HG03045 (cell line): Measurements from ENCODE around the gene TP63.

Experiments
- ATAC-seq: cut with Tn5 transposase; IDR thresholded peaks from one replicate; pipeline ENCODE4 v1.9.1; 2021; ENCODE audit warnings: mild to moderate bottlenecking, moderate library complexity; ENCODE audit not compliant: unreplicated experiment

TP63 gene

GRCh38 chr3:189902230-189903186 lies 271.3 kb downstream of the TP63 start:
- no peak for ATAC-seq

DNA sequence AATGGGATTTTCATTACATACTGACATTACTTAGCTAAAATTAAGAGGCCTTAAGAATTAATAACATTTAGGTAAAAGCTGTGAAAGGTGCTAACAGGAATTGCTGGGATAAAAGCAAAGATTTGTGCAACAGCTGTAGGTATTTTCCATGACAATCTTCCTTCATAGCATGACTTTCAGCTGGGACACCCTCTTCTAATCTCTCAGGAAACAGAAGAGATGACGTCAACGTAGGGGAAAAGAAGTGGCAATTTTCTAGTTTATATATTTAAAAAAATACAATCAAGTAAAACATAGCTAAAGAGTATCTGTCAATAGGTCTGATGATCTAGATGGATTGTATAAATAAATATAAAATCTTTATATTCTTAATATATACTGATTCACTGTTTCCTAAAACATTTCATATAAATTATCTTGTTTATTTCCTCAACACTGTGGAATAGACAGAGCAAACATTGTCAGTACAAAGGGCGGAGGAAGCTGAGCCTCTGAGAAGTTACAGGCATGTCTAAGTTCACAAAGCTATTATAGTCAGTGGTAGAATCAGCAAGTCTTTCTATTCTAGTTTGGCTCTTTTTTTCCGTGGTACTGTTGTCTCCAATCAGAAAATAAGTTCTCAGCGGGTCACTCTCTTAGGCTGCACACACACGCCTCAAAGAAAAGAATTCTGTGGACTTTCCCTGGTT lies 272.5 kb downstream of the TP63 start:
- no peak for ATAC-seq

DNA sequence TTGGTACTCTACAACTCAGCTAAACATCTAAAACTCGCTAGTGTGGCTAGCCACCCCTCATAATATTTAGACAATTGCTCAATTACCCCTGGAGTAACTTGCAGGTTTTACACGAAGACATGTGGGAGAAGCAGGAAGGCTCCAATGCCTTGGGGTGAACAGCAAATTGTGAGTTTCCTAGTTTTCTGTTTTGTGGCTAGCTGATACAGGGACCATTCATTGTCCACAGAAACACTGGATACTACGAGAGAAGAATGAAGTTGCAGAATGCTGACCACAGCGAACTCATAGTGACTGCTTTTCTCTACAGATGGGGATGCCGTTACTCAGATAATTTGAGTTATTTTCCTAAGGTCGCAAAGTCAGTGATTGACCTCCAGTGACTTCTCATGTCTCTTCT lies 276.6 kb downstream of the TP63 start:
- no peak for ATAC-seq

- no peak for ATAC-seq
Measured at GRCh38 chr3:189908646-189909045, 277.5 kb downstream of the TP63 start.

- ATAC-seq, result no peak
Measured at GRCh38 chr3:189909139-189909538, 277.9 kb downstream of the TP63 start.

- no peak for ATAC-seq
Measured at GRCh38 chr3:189909573-189909972, 278.4 kb downstream of the TP63 start.

GRCh38 chr3:189911001-189911400 lies 279.8 kb downstream of the TP63 start:
- no peak for ATAC-seq

- ATAC-seq, result no peak
Measured at GRCh38 chr3:189914799-189915198, 283.6 kb downstream of the TP63 start.

- no peak for ATAC-seq
Measured at GRCh38 chr3:189921770-189922169, 290.6 kb downstream of the TP63 start.

DNA sequence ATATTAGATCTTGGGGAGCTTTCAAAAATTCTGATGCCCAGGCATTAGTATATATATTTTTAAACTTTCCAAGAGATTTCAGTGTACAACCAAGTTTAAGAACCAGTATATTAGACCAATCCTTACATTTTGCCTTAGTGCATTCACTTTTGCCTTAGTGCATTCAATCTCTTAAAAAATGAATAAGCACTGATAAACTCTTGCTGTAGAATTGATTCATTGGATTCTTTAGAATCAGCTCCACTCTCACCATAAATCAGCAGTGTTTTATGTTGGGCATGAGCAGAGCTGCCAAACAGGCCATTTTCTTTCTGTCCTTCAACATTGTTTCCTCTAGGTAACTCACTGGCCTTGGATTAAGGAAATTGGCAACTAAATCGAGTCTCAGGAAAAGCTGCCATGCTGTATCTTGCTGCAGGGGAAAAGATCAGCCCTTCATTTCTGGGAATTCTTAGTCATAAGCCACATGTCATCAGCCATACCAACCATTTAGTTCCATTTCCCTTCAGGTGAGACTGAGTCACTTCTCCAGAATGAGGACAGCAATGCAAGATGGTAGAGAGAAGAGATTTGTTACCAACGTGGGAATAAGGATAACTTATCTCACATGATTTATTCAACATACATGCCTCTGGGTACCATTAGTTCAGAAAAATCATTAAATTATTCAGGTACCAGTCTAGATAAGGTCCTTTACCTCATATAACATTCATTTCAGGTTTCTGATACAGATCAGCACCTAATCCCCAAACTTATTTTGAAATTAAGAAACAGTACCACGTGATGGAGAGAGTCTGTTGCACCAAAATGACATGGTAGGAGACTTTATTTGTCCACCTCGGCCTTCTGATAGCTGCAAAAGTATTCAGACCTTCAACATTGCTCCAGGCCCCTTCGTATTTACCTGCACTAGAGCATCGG lies 297.0 kb downstream of the TP63 start:
- ATAC-seq, result no peak

GRCh38 chr3:189936201-189936945 lies 305.2 kb downstream of the TP63 start:
- no peak for ATAC-seq

DNA sequence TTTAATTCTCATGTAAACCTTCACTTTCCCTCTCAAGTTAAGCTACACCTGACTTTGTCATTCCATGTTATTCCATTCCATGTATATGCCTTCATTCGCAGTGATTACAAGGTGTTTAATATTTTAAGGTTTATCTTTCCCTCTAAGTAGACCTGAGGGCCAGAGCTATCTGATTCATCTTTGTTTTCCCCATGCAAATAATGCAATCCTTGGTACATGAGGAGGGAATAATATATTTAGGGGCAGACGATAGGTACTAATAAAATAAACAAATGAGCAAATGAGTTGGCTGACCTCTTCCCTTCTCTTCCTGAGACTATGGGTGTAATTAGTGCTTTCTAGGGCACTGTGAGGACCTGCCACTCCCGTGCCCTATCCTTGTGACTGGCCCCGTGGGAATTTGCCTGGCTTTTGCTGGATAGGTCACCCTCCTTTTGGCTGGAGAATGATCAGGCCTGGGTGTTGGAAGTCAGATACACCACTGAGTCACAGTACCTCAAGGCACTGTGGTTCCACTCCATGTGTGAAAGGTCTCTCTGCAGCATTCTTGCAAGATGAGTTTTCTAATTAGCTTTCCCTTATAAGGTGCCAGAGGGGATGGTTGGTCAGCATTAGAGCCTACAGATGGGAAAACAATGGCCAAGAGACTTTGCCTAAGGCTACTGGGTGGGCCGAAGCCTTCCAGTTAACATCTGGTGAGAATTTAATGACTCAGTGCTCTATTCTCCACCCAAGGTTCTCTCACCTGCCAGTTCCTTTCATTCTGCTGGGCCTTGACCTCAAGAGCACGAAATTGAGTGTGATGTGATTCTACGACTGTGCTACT lies 306.3 kb downstream of the TP63 start:
- ATAC-seq, result no peak

DNA sequence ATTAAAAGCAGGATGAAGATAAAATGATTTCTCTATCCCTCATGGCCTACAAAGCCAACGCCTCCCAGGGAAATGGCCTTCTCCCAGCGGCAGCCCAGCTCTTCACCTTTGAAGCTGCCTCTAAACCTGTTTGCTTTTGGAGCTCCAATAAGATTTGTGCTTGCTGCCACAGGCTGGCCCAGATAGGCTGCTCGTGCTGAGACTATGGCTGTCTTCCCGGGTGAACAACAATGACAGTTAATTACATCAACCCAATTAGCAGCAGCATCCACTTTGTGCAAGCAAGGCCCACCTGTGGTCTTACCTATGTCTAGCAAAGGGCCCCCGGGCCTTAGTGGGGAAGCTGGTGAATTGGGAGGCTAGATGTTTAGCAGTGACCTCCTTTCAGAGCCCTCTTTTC lies 309.9 kb downstream of the TP63 start:
- no peak for ATAC-seq

- ATAC-seq, result no peak
Measured at GRCh38 chr3:189941679-189942078, 310.5 kb downstream of the TP63 start.

DNA sequence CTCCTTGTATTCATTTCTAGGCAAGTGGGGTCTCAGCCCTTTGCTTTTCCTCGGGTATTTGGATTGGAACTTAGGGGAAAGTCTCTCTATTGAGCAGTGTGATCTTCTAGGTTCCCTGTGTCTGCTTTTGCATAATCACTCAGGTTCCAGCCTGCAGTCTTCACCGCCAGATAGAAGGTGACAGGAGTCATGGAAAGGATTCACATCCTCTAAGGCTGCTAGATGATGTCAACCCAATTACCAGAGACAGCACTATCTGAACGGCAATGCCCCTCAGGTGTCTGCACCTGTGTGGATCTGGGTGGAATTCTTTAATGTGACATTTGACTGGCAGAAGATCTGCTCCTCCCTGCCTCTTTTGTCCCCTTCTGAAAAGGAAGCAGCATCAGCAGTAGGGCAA lies 311.8 kb downstream of the TP63 start:
- ATAC-seq, result no peak

GRCh38 chr3:189944285-189945145 lies 313.3 kb downstream of the TP63 start:
- ATAC-seq, result no peak

DNA sequence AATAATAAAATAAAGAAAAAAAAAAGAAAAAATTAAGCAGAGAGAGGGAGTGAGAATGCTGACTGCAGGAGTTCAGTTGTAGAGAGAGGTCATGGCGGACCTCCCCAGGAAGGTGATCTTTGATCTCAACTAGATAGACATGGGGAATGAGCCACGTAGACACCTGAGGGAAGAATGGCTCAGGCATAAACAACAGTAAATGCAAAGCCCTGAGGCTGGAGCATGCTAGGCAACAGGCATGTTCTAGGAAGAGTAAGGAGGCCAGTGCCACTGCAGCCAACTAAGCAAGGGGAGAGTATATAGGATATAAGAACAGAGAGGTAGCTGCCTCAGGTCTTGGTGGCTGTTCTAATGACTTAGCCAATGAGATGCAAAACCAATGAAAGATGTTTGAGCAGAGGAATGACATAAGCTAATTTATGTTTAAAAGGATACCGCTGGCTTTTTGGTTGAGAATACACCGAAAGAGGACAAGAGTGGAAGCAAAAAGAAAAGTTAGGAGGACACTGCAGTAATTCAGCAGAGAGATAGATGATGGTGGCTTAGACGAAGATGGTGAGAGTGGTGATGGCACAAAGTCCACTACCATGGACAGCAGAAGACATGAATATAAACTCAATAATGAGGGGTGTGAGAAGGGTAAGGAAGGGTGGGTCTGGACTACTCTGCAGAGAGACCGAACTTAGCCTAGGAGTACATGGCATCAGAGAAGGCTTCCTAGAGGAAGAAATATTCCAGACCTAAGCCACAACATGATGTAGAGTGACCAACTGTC lies 314.9 kb downstream of the TP63 start:
- ATAC-seq, result no peak
